Stimulated activated CD4-positive, alpha-beta T cell treated with anti-CD3 and anti-CD28 coated beads, Interleukin-12 subunit alpha, Interleukin-12 subunit beta, amount 100 ng/mL, for 48 hours (primary cell): ENCODE data around the gene SND1.
A peak's percentile ranks its signal among the peaks of the same experiment; 100 is the strongest.

Experiments
- DNase-seq, 3 donors: peaks; one replicate each; pipeline ENCODE4 v3.0.0-alpha.2; 2020; ENCODE audit warnings: low read depth in 2 of 3, low spot score in 1 of 3

SND1 gene

DNA sequence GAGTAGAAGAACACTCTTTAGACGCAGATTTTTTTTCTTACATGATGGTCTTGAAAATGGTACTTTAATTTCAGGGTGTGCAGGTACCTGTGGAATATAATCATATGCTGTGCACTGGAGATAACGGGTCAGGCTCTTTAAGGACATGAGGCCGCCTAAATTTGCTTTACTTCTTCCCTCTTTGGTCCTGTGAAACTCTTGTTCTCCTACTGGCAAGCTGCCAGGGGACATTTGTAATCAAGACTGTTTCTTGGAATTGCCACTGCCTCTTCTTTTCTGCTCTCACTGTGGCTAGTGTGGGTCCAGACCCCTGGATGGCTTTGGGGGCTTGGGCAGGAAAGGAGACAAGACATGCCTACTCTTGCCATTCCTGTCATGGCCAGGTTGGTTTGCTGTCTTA lies 146.0 kb downstream of the SND1 start:
- DNase-seq, result no peak

DNA sequence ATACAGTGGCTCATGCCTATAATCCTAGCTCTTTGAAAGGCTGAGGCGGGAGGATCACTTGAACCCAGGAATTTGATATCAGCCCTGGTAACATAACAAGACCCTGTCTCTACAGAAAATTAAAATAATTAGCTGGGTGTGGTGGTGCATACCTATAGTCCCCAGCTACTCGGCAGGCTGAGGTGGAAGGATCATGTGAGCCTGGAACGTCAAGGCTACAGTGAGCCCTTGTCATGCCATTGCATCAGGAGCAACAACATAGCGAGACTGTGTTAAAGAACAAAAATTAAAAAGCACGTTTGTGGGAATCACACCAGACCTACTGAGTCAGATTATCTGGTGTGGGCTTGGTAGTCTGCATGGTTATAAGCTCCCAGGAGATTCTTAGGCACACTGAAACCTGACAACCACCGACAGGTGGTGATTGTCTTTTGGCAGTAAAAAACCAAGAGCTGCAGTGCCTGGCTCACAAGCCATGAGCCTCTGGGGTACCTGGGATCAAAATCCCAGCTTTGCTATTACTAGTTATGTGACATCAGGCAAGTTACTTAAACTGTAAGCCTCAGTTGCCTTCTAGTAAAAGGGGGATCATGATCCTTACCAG lies 146.9 kb downstream of the SND1 start:
- DNase-seq, result no peak

DNA sequence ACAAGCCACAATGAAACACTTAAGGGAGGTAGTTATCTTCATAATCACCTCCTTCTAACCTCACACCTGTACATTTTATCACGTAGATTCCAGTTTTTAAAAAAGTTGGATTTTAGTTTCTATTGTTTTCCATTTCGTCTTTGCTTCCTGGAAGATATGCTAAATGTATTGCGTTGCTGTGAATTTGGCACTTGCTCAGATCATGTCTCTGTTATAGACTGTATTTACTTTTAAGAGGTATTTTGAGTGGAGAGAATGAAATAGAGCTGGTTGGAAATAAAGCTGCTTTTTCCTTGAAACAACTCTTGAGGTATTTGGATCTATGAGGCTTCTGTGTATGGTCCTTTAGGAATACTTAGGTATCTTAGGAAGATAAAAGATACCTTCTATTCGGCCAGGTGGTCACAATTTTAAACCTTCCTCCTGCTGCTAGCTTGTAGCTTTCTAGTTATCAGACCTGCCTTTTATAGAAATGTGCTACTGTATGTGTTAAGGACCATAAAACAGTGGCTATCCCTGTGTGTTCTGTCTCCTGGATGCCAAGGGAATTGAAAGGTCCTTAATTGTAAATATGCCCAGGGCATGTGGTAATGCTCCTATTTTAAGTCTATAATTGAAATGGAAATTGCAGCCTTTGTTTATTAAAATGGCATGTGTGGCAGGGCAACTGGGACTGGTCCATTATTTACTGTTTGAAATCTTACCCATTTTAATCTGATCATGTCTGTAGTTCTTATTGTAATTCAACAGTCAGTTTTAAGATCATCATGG lies 147.7 kb downstream of the SND1 start:
- no peak for DNase-seq

DNA sequence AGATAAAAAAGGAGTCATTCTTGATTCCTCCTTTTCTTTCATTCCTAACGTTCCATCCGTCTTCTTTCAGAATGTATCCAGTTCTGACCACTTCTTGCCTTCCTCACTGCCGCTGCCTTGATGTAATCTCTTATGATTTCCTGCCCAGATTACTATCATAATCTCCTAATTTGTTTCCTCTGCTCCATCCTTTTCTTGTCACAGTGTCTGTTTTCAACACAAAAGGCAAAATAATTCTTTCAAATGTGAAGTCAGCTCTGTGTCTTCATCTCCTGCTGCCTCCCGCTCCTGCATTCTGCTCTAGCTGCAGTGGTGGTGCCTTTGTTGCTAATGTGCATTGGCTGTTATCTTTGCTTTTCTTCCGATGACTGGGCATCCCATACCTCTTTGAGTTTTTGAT lies 150.9 kb downstream of the SND1 start:
- no peak for DNase-seq

GRCh38 chr7:127803626-127804025 lies 151.6 kb downstream of the SND1 start:
- no peak for DNase-seq

GRCh38 chr7:127807340-127807739 lies 155.3 kb downstream of the SND1 start:
- no peak for DNase-seq

DNA sequence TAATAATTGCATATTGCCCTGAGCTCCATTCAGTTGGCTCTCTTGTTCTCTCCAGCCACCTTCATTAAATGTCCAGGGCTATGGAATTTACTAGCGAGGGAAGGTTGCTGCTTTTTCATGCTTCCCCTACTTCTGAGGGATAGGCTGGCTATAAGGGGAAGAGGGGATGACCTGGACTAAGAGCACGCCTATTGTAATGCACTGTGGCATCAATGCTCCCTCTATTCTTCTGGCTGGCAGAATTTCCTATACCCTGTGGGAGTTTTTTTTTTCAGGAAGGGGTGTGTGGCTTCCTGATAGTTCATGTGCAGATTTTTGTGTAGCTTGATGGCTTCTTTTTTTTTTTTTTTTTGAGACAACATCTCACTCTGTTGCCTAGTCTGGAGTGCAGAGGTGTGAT lies 155.8 kb downstream of the SND1 start:
- DNase-seq, result no peak

DNA sequence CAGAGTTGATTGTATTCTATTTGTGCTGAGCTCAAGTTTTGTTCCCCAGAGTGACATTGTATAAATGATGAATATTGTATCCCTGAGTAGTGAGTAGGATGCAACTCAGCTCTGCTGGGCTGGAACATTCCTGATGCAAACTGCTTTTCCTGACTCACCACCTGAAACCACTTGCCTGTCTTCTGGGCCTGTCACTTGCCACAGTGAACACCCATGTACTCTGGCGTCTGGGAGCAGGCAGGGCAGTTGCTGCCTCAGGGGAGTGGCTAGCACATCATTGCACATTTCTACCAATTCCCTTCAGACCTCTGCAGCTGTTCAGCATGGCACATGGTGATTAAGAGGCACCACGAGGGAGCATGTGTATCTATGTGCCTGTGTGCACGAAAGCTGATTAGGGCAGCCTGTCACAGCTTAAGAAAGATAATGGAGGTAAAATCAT lies 157.3 kb downstream of the SND1 start:
- DNase-seq, result peak in 1 of 3 donors; percentile 11

GRCh38 chr7:127810113-127810512 lies 158.1 kb downstream of the SND1 start:
- DNase-seq, result no peak

- no peak for DNase-seq
Observed at GRCh38 chr7:127810696-127811660, 159.0 kb downstream of the SND1 start.

DNA sequence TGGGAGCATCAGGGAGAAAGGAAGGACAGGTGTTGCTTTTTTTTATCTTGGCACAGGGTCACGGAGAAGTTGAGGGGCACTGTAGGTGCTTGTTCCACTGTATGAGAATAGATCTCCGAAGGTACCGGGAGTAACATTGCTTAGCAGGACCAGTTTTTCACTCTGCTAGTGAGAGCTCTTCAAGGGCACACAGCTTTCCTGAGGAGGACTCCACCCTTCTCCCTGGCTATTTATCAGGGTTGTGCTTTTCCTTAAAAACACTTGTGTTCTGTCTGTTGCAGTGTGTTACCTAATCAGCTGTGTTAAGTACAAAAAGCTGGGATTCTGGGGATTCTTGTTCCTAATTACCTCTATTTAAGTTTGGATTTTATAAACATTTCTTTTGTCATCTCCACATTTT lies 160.5 kb downstream of the SND1 start:
- DNase-seq, result no peak

DNA sequence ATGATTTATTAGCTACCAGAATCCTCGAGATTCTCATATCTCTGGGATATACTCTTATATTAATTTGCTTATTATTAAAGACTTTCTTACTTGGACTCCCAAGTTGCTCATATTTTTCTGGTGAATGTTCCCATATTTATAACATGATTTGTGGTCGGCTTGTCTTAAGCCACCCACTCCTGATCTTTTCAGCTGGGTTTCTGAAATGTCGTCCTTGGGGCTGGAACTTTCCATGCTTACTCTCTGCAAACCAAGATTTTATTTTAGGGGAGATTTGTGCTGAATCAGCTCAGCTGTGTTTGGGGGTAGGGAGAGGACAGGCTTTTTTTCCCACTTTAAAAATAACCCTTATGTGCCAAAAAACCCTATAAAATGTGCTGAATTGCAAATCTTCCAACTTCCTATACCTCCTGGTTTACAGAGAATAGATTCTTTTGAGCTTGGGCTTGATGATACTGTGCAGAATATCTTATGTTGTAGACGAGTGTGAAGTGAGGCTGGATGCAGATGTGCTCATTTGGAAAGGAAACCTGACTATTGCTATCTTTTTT lies 162.1 kb downstream of the SND1 start:
- DNase-seq, result no peak

DNA sequence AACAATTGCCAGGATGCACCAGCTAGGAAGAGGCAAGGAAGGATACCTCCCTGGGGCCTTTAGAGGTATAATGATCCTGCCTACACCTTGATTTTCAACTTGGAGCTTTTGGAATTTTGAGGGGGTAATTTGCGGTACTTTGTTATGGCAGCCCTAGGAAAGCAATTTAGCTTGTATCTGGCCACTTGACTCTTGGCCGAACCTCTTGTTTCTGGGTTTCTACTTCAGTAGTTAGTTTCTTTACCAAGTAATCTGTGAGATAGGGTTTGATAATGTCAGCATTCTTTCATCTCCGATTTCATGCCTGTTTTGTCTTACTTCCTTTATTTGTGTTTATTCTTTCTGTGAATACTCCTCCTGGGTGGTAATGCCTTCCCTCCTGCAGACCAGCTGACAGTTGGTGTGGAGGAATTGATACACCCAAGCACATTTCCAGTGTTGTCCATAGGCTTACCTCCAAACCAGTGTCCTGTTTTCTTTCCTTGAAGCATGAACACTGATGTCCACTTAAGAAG lies 163.7 kb downstream of the SND1 start:
- no peak for DNase-seq

- no peak for DNase-seq
Observed at GRCh38 chr7:127816354-127817190, 164.6 kb downstream of the SND1 start.

DNA sequence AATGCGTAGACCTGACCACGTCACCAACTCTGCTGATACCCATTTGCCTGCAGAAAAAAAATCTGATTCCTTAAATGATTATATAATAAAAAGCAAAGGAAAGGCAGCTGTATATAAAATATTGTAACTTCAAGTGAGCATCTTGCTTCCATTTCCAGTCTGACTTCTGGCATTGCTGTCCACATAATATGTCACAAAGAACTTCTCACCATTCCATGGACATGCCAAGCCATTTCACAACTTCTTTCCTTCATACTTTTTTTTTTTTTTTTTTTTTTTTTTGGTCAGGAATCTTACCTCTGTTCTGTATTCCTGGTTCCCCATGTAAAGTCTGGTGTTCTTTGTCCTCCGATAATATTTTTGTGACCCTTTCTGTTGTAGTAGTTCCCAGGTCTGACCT lies 165.5 kb downstream of the SND1 start:
- no peak for DNase-seq

- no peak for DNase-seq
Observed at GRCh38 chr7:127818306-127818705, 166.3 kb downstream of the SND1 start.

GRCh38 chr7:127819975-127820731 lies 168.2 kb downstream of the SND1 start:
- no peak for DNase-seq

GRCh38 chr7:127820732-127821085 lies 168.7 kb downstream of the SND1 start:
- DNase-seq, result no peak

GRCh38 chr7:127821146-127821545 lies 169.2 kb downstream of the SND1 start:
- DNase-seq, result no peak
